Glomerular endothelial cell (primary cell): ENCODE data around the gene NTNG1. TPM values are rescaled to one million over a fixed set of nuclear protein-coding genes. Genes with fewer than 3 reads are reported as not detected.

Experiments
- total RNA-seq: library from RNA; depleted of rRNA; stranded (reverse); fragments of >200 nt; gene quantifications from 2 replicates; pipeline ENCODE4 v1.2.3, GENCODE V29; 2015

Gene NTNG1
- total RNA-seq, 1 donor from 2014 or later, result 25.8 TPM

Other genes starting within 250 kb of the NTNG1 start
- 21.8 and 22.2 TPM in 2 replicates for gene PRMT6, start 84.4 kb upstream of the NTNG1 start, total RNA-seq